ENCODE measurements around the gene ZNF837.
"Not testable (repeated sequence)": the region's sequence is repeated elsewhere in the genome, so short reads cannot be mapped to it uniquely, and the experiment has no call there.

Gene ZNF837

GRCh38 chr19:58381460-58382212, 806 bp upstream of the ZNF837 start:
- DNase-seq (ENCODE audit: insufficient read length), result no peak
- no peak for TF ChIP-seq POLR2A (IDR thresholded peaks at IDR 0.05; ENCODE audit: low read depth, low read length)
- no peak for TF ChIP-seq POLR2AphosphoS5 (IDR thresholded peaks at IDR 0.05; ENCODE audit: low read depth, low read length)
- TF ChIP-seq TAF1 (IDR thresholded peaks at IDR 0.05; ENCODE audit: borderline replicate concordance, low read depth, low read length), result no peak
- peak; percentile 30 for FAIRE-seq

GRCh38 chr19:58380037-58380661, 681 bp downstream of the ZNF837 start:
- TF ChIP-seq TAF1 (IDR thresholded peaks at IDR 0.05; ENCODE audit: borderline replicate concordance, low read depth, low read length) (no peak), POLR2A (IDR thresholded peaks at IDR 0.05; ENCODE audit: low read depth, low read length) (no peak), POLR2AphosphoS5 (IDR thresholded peaks at IDR 0.05; ENCODE audit: low read depth, low read length) (no peak)
- DNase-seq (ENCODE audit: insufficient read length) (no peak), FAIRE-seq (no peak)

GRCh38 chr19:58379246-58379645, 1.6 kb downstream of the ZNF837 start:
- no peak for DNase-seq (ENCODE audit: insufficient read length)
- no peak for FAIRE-seq
- TF ChIP-seq TAF1 (IDR thresholded peaks at IDR 0.05; ENCODE audit: borderline replicate concordance, low read depth, low read length) (no peak), POLR2AphosphoS5 (IDR thresholded peaks at IDR 0.05; ENCODE audit: low read depth, low read length) (no peak), POLR2A (IDR thresholded peaks at IDR 0.05; ENCODE audit: low read depth, low read length) (no peak)

GRCh38 chr19:58376724-58377123, 4.1 kb downstream of the ZNF837 start:
- not testable (repeated sequence) for FAIRE-seq; DNase-seq (ENCODE audit: insufficient read length)

- TF ChIP-seq TAF1 (IDR thresholded peaks at IDR 0.05; ENCODE audit: borderline replicate concordance, low read depth, low read length) (no peak), POLR2A (IDR thresholded peaks at IDR 0.05; ENCODE audit: low read depth, low read length) (no peak), POLR2AphosphoS5 (IDR thresholded peaks at IDR 0.05; ENCODE audit: low read depth, low read length) (no peak)
- DNase-seq (ENCODE audit: insufficient read length) (no peak), FAIRE-seq (no peak)
These were observed 6.6 kb downstream of the ZNF837 start for GRCh38 chr19:58374200-58374599.

GRCh38 chr19:58372311-58373133, 8.3 kb downstream of the ZNF837 start:
- TF ChIP-seq POLR2A (IDR thresholded peaks at IDR 0.05; ENCODE audit: low read depth, low read length), result no peak
- TF ChIP-seq POLR2AphosphoS5 (IDR thresholded peaks at IDR 0.05; ENCODE audit: low read depth, low read length), result no peak
- no peak for TF ChIP-seq TAF1 (IDR thresholded peaks at IDR 0.05; ENCODE audit: borderline replicate concordance, low read depth, low read length)
- no peak for FAIRE-seq
- DNase-seq (ENCODE audit: insufficient read length), result no peak

GRCh38 chr19:58368561-58369360, 12.1 kb downstream of the ZNF837 start:
- TF ChIP-seq POLR2A (IDR thresholded peaks at IDR 0.05; ENCODE audit: low read depth, low read length) (no peak), TAF1 (IDR thresholded peaks at IDR 0.05; ENCODE audit: borderline replicate concordance, low read depth, low read length) (no peak), POLR2AphosphoS5 (IDR thresholded peaks at IDR 0.05; ENCODE audit: low read depth, low read length) (no peak)
- FAIRE-seq, result no peak

GRCh38 chr19:58367698-58368454, 13.0 kb downstream of the ZNF837 start:
- no peak for FAIRE-seq
- TF ChIP-seq POLR2AphosphoS5 (IDR thresholded peaks at IDR 0.05; ENCODE audit: low read depth, low read length), result no peak
- no peak for DNase-seq (ENCODE audit: insufficient read length)

More at GRCh38 chr19:58368561-58369360, 12.1 kb downstream of the ZNF837 start:
- DNase-seq (ENCODE audit: insufficient read length), result no peak

GRCh38 chr19:58366585-58367430, 14.0 kb downstream of the ZNF837 start:
- no peak for TF ChIP-seq POLR2AphosphoS5 (IDR thresholded peaks at IDR 0.05; ENCODE audit: low read depth, low read length)
- TF ChIP-seq POLR2A (IDR thresholded peaks at IDR 0.05; ENCODE audit: low read depth, low read length), result no peak
- no peak for TF ChIP-seq TAF1 (IDR thresholded peaks at IDR 0.05; ENCODE audit: borderline replicate concordance, low read depth, low read length)
- no peak for DNase-seq (ENCODE audit: insufficient read length)
- FAIRE-seq, result no peak

GRCh38 chr19:58364146-58364545, 16.7 kb downstream of the ZNF837 start:
- DNase-seq (ENCODE audit: insufficient read length), result no peak
- no peak for FAIRE-seq
- TF ChIP-seq POLR2AphosphoS5 (IDR thresholded peaks at IDR 0.05; ENCODE audit: low read depth, low read length) (no peak), POLR2A (IDR thresholded peaks at IDR 0.05; ENCODE audit: low read depth, low read length) (no peak), TAF1 (IDR thresholded peaks at IDR 0.05; ENCODE audit: borderline replicate concordance, low read depth, low read length) (no peak)

Data from GM12892 (cell line).